DOHH2 (cell line): ENCODE measurements around the gene BPIFB2.

ENCODE experiments used
- CTCF ChIP-seq: fragments of 200-600 bp; sonication (generic); IDR thresholded peaks from one replicate; pipeline ENCODE4 v1.5.1; 2014; ENCODE audit warnings: antibody characterized with exemption, mild to moderate bottlenecking, low read depth, low read length; ENCODE audit not compliant: poor library complexity, severe bottlenecking
- EZH2phosphoT487 ChIP-seq: fragments of 200-600 bp; sonication (generic); IDR thresholded peaks from 2 replicates; pipeline ENCODE4 v1.6.1; 2017; ENCODE audit warnings: borderline replicate concordance, mild to moderate bottlenecking, antibody characterized with exemption, low read length, moderate library complexity, mixed read lengths

GRCh38 chr20:32978009-32978335 is 29.5 kb upstream of the BPIFB2 start:
- no peak for TF ChIP-seq CTCF
- no peak for TF ChIP-seq EZH2phosphoT487
